GM18511 (cell line): Measurements from ENCODE around the gene CKLF.
"Not testable (repeated sequence)": the region's sequence is repeated elsewhere in the genome, so short reads cannot be mapped to it uniquely, and the experiment has no call there.

ENCODE experiments used
- ATAC-seq: cut with Tn5 transposase; IDR thresholded peaks from one replicate; pipeline ENCODE4 v1.9.1; 2021; ENCODE audit warnings: mild to moderate bottlenecking, moderate library complexity; ENCODE audit not compliant: unreplicated experiment

The CKLF gene

DNA sequence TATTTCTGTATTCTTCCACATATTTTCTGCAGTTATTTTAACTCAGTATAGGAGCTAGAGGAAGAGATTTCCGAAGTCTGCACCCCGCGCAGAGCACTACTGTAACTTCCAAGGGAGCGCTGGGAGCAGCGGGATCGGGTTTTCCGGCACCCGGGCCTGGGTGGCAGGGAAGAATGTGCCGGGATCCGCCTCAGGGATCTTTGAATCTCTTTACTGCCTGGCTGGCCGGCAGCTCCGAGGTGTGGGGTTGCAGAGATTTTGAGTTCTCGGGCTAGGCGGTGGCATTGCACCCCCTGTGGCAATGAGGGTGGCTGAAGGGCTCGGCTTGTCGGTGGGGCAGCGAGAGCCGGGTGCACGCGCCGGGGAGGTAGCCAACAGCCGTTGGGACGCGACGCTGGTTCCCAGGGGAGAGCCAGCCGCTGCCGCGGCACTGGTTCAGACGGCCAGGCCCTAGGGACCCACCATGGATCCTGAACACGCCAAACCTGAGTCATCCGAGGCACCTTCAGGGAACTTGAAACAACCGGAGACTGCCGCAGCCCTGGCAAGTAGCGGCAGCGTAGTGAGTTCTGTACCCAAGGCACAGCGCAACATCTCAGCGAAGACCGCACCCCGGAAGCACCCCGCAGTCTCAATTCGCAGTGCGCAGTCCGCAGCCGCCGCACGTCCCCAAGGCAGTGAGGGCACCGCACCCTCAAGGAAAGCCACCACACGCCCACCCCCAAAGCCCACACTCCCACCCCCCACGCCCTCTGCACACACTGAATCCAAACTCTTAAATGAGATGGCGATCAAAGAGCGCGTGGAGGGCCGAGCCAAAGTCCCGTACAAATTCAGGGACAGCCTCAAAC is 13.9 kb downstream of the CKLF start, which contains the start of gene CMTM1:
Gene CMTM1, plus strand, starts transcription at position 389 of the 851 bp plus-strand sequence. Its CDS starts 75 bp downstream, at position 464.
- ATAC-seq, result no peak

GRCh38 chr16:66567270-66567669 is 14.9 kb downstream of the CKLF start:
- not testable (repeated sequence) for ATAC-seq

DNA sequence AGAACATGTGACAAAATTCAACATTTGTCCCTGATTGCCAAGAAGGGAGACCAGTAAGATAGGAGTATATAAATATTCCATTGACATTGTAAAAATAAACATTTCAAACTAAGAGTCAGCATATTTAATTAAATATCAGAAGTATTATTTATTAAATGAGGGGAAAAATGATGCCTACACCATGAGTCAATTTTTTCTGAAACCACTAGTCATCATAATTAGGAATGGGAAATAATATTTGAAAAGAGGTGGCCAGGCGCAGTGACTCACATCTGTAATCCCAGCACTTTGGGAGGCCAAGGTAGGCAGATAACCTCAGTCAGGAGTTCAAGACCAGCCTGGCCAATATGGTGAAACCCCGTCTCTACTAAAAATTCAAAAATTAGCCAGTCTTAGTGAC is 16.0 kb downstream of the CKLF start:
- no peak for ATAC-seq

GRCh38 chr16:66569131-66569530 is 16.8 kb downstream of the CKLF start:
- ATAC-seq, result no peak

GRCh38 chr16:66569827-66570405 is 17.5 kb downstream of the CKLF start:
- ATAC-seq, result no peak

- ATAC-seq, result no peak
These were observed 20.0 kb downstream of the CKLF start for GRCh38 chr16:66572356-66572755.

GRCh38 chr16:66574081-66574480 is 21.7 kb downstream of the CKLF start:
- ATAC-seq, result no peak

DNA sequence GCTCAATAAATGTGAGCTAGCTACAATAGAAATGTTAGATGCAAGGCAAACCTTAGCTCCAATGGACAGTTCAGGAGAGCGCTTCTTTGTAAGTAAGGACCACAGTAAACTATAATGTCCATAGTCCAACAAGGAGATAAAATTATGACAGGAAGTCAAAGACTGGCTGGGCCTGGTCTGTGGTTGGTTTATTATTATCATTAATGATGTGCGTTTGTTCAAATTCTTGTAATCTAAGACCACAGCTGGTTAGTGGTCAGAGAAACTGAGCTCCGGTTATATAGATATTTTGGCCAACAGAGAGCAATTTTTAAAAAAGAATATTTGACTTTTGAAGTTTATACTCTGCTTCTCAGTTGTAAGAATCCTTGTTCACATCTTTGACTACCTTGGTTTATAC is 22.2 kb downstream of the CKLF start:
- no peak for ATAC-seq

- ATAC-seq, result no peak
These were observed 22.7 kb downstream of the CKLF start for GRCh38 chr16:66575060-66575459.

- ATAC-seq, result no peak
These were observed 23.9 kb downstream of the CKLF start for GRCh38 chr16:66576296-66576695.

- ATAC-seq, result no peak
These were observed 26.5 kb downstream of the CKLF start, which contains the start of gene CMTM2 for GRCh38 chr16:66578651-66579531. CMTM2 (plus strand) TSS chr16:66579463; CDS start chr16:66579608, 145 bp downstream.

DNA sequence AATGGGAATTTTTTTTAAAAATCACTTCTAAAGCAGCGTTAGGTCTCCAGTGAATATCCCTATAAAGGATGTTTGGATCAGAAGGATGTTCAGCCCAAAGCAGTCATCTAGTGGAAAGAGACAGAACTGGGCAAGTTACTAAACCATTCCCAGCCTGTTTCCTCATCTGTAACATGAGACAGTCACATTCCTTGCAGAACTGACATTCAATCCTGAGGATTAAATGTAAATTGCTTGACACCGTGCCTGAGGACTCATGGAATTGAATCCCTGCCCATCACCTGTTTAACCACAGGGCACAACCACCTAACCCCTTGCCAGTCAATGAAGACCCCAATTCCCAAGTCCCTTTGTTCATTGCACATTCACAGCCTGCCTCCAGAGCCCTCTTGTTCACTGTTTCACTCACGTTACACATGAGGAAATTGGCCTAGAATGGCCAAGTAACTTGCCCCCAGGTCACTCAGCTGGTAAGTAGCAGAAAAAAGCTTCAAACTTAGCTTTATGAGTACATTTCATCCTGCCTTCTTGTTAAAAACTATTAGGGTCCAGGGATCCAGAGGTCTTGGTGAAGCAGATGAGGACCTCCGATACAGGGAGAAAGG is 28.3 kb downstream of the CKLF start:
- no peak for ATAC-seq

DNA sequence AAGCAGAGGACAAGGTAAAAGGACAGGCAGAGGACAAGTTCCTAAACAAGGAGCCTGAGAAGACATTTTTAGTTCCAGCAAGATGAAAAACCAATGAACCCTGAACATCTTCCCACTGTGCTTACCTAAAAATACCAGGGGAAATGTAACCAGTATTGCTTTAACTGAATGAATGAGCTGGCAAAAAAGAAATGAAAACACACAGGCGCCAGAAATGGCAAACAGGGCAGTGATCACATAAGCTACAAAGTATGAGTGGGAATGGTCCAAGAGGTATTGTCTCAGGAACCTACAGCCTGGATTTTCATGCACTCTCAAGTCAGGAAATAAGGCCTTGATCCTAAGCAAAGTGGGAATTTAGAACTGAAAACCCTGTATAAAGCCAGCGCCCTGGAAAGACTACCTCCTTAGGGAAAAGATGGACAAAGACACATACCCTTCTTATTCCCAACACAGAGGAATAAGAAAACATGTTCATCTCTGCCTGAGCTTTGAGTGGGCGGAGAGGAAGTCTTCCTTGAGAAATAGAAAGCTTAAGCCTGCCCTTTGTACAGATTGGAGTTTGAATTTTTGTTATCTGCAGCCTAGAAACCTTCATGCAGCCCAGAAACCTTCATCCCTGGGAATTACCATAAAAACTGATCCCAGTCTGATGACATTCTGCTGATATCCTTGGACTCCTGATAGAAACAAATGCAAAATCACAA is 29.0 kb downstream of the CKLF start:
- no peak for ATAC-seq

- ATAC-seq, result no peak
These were observed 33.3 kb downstream of the CKLF start for GRCh38 chr16:66585481-66586239.

DNA sequence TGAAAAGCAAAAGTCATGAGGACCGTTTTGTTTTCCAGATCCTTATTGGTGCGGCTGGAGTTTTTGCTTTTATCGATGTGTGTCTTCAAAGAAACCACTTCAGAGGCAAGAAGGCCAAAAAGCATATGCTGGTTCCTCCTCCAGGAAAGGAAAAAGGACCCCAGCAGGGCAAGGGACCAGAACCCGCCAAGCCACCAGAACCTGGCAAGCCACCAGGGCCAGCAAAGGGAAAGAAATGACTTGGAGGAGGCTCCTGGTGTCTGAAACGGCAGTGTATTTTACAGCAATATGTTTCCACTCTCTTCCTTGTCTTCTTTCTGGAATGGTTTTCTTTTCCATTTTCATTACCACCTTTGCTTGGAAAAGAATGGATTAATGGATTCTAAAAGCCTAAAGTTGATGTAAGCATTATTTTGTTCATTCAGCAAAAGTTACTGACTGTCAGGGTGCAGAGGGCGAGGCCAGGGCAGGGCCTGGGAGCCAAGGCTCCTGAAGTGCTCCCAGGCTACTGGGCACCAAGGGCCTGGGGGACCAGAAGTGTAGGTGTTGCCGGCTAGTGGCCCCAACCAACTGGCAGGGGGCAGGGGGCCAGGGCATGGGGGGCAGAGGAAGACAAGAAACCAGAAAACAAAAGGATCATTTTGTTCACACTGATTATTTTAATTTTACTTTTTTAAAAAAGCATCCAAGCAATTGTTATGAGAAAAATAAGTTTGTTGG is 35.7 kb downstream of the CKLF start:
- ATAC-seq, result no peak

- ATAC-seq, result peak; percentile 74
These were observed 36.8 kb downstream of the CKLF start for GRCh38 chr16:66588981-66589713.

GRCh38 chr16:66590322-66590721 is 37.9 kb downstream of the CKLF start:
- ATAC-seq, result no peak

- no peak for ATAC-seq
These were observed 38.6 kb downstream of the CKLF start for GRCh38 chr16:66591018-66591417.
